Measurements from ENCODE around the gene ABCC11.

The ABCC11 gene

GRCh38 chr16:48153774-48154173 lies 93.6 kb downstream of the ABCC11 start:
- H3K9ac ChIP-seq (ENCODE audit: low read depth, low read length), result no peak overlapping the region
- ATAC-seq (ENCODE audit: insufficient read depth, low read depth), result no peak
- H3K4me3 ChIP-seq (ENCODE audit: low read depth in 1 of 2, low read length in 2 of 2), result no peak overlapping the region

GRCh38 chr16:48152226-48152625 lies 95.1 kb downstream of the ABCC11 start:
- Histone ChIP-seq H3K27me3 (ENCODE audit: insufficient read depth, low read length, poor library complexity) (peaks cover 5% of the 10 kb centered on the region), H3K4me3 (ENCODE audit: low read depth in 1 of 2, low read length in 2 of 2) (no peak overlapping the region), H3K4me1 (ENCODE audit: insufficient read depth, low read length) (peaks cover 3% of the 10 kb centered on the region), H3K79me2 (ENCODE audit: insufficient read depth, low read length) (no peaks in the 10 kb centered on the region), H3K27ac (ENCODE audit: low read length) (no peak overlapping the region), H3K36me3 (ENCODE audit: insufficient read depth, low read length) (no peaks in the 10 kb centered on the region), H3K4me2 (ENCODE audit: insufficient read depth, low read length) (no peak overlapping the region), H3K9ac (ENCODE audit: low read depth, low read length) (no peak overlapping the region), H2AFZ (ENCODE audit: low read depth, low read length) (no peak overlapping the region), H4K20me1 (ENCODE audit: insufficient read depth, low read length) (no peaks in the 10 kb centered on the region), H3K9me3 (ENCODE audit: insufficient read depth, low read length, severe bottlenecking) (no peaks in the 10 kb centered on the region)
- ATAC-seq (ENCODE audit: insufficient read depth, low read depth) (no peak), DNase-seq (no peak)
- TF ChIP-seq EZH2 (IDR thresholded peaks at IDR 0.05; ENCODE audit: borderline replicate concordance, low read depth, low read length, severe bottlenecking), result no peak
- no peak for TF ChIP-seq CTCF (IDR thresholded peaks at IDR 0.05; ENCODE audit: borderline replicate concordance, extremely low read depth, low read length, poor library complexity, severe bottlenecking)

More at GRCh38 chr16:48153774-48154173, 93.6 kb downstream of the ABCC11 start:
- Histone ChIP-seq H3K79me2 (ENCODE audit: insufficient read depth, low read length) (no peaks in the 10 kb centered on the region), H4K20me1 (ENCODE audit: insufficient read depth, low read length) (no peaks in the 10 kb centered on the region), H3K36me3 (ENCODE audit: insufficient read depth, low read length) (no peaks in the 10 kb centered on the region), H3K27ac (ENCODE audit: low read length) (no peak overlapping the region), H3K27me3 (ENCODE audit: insufficient read depth, low read length, poor library complexity) (peaks cover 5% of the 10 kb centered on the region), H2AFZ (ENCODE audit: low read depth, low read length) (no peak overlapping the region), H3K9me3 (ENCODE audit: insufficient read depth, low read length, severe bottlenecking) (no peaks in the 10 kb centered on the region), H3K4me1 (ENCODE audit: insufficient read depth, low read length) (peaks cover 3% of the 10 kb centered on the region), H3K4me2 (ENCODE audit: insufficient read depth, low read length) (no peak overlapping the region)
- TF ChIP-seq CTCF (IDR thresholded peaks at IDR 0.05; ENCODE audit: borderline replicate concordance, extremely low read depth, low read length, poor library complexity, severe bottlenecking) (no peak), EZH2 (IDR thresholded peaks at IDR 0.05; ENCODE audit: borderline replicate concordance, low read depth, low read length, severe bottlenecking) (no peak)
- no peak for DNase-seq

GRCh38 chr16:48150707-48151106 lies 96.6 kb downstream of the ABCC11 start:
- ATAC-seq (ENCODE audit: insufficient read depth, low read depth) (no peak), DNase-seq (no peak)
- Histone ChIP-seq H3K36me3 (ENCODE audit: insufficient read depth, low read length) (no peaks in the 10 kb centered on the region), H3K9me3 (ENCODE audit: insufficient read depth, low read length, severe bottlenecking) (no peaks in the 10 kb centered on the region), H3K4me1 (ENCODE audit: insufficient read depth, low read length) (no peaks in the 10 kb centered on the region), H4K20me1 (ENCODE audit: insufficient read depth, low read length) (no peaks in the 10 kb centered on the region), H3K27ac (ENCODE audit: low read length) (no peak overlapping the region), H3K4me3 (ENCODE audit: low read depth in 1 of 2, low read length in 2 of 2) (no peak overlapping the region), H3K9ac (ENCODE audit: low read depth, low read length) (no peak overlapping the region), H3K79me2 (ENCODE audit: insufficient read depth, low read length) (no peaks in the 10 kb centered on the region), H2AFZ (ENCODE audit: low read depth, low read length) (no peak overlapping the region), H3K4me2 (ENCODE audit: insufficient read depth, low read length) (no peak overlapping the region), H3K27me3 (ENCODE audit: insufficient read depth, low read length, poor library complexity) (peaks cover under 1% of the 10 kb centered on the region)
- no peak for TF ChIP-seq CTCF (IDR thresholded peaks at IDR 0.05; ENCODE audit: borderline replicate concordance, extremely low read depth, low read length, poor library complexity, severe bottlenecking)
- no peak for TF ChIP-seq EZH2 (IDR thresholded peaks at IDR 0.05; ENCODE audit: borderline replicate concordance, low read depth, low read length, severe bottlenecking)

GRCh38 chr16:48146710-48147109 lies 100.6 kb downstream of the ABCC11 start:
- no peak overlapping the region for H3K4me3 ChIP-seq (ENCODE audit: low read depth in 1 of 2, low read length in 2 of 2)
- no peaks in the 10 kb centered on the region for H3K4me1 ChIP-seq (ENCODE audit: insufficient read depth, low read length)
- H3K4me2 ChIP-seq (ENCODE audit: insufficient read depth, low read length), result no peak overlapping the region
- TF ChIP-seq CTCF (IDR thresholded peaks at IDR 0.05; ENCODE audit: borderline replicate concordance, extremely low read depth, low read length, poor library complexity, severe bottlenecking) (no peak), EZH2 (IDR thresholded peaks at IDR 0.05; ENCODE audit: borderline replicate concordance, low read depth, low read length, severe bottlenecking) (no peak)
- H3K9me3 ChIP-seq (ENCODE audit: insufficient read depth, low read length, severe bottlenecking), result no peaks in the 10 kb centered on the region
- H3K27me3 ChIP-seq (ENCODE audit: insufficient read depth, low read length, poor library complexity), result no peaks in the 10 kb centered on the region
- DNase-seq (no peak), ATAC-seq (ENCODE audit: insufficient read depth, low read depth) (no peak)
- H4K20me1 ChIP-seq (ENCODE audit: insufficient read depth, low read length), result no peaks in the 10 kb centered on the region
- no peaks in the 10 kb centered on the region for H3K36me3 ChIP-seq (ENCODE audit: insufficient read depth, low read length)
- H2AFZ ChIP-seq (ENCODE audit: low read depth, low read length), result no peak overlapping the region
- H3K9ac ChIP-seq (ENCODE audit: low read depth, low read length), result no peak overlapping the region
- H3K79me2 ChIP-seq (ENCODE audit: insufficient read depth, low read length), result no peaks in the 10 kb centered on the region
- H3K27ac ChIP-seq (ENCODE audit: low read length), result no peak overlapping the region
